ENCODE measurements around the gene PLVAP. TPM values are rescaled to one million over a fixed set of nuclear protein-coding genes. Genes with fewer than 3 reads are reported as not detected.

PLVAP gene
- total RNA-seq, 2 experiments from 2014 or later = not detected

DNA sequence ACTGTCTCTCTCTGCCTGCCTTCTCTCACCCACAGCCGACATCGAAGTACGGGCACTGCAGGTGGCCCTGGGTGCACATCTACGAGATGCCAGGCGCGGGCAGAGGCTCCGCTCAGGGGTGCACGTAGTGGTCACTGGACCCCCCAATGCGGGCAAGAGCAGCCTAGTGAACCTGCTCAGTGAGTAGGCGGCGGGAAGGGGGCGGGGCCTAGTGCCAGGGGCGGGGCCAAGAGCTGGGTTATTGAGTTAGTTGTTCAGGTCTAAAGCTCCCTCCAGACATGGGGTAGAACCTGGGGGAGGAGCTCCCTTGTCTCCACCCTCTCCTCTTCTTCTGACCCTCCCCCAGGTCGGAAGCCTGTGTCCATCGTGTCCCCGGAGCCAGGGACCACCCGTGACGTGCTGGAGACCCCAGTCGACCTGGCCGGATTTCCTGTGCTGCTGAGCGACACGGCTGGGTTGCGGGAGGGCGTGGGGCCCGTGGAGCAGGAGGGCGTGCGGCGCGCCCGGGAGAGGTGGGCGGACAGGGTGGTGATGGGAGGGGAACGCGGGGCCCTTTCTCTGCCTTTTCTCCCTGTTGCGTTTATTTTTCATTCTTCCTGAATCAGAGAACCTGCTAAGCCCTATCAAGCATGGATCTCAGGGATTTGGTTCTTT is 37.9 kb downstream of the PLVAP start:
- CTCF ChIA-PET = interaction anchor here (1.2 to 1.4 kb wide), 2 partner anchors 55 to 56 kb away, joined by 3 read pairs; partner anchors contain the start of gene CCDC194
- DNase-seq (peak; percentile 79), ATAC-seq (no peak)
- H3K36me3 Mint-ChIP-seq (ENCODE audit: low read depth) = peaks cover 9% of the 10 kb centered on the region
- intact Hi-C loops (cut with micrococcal nuclease) = no loop called here
- H3K9me3 Mint-ChIP-seq = no peaks in the 10 kb centered on the region
- TF ChIP-seq, protein P1, sequence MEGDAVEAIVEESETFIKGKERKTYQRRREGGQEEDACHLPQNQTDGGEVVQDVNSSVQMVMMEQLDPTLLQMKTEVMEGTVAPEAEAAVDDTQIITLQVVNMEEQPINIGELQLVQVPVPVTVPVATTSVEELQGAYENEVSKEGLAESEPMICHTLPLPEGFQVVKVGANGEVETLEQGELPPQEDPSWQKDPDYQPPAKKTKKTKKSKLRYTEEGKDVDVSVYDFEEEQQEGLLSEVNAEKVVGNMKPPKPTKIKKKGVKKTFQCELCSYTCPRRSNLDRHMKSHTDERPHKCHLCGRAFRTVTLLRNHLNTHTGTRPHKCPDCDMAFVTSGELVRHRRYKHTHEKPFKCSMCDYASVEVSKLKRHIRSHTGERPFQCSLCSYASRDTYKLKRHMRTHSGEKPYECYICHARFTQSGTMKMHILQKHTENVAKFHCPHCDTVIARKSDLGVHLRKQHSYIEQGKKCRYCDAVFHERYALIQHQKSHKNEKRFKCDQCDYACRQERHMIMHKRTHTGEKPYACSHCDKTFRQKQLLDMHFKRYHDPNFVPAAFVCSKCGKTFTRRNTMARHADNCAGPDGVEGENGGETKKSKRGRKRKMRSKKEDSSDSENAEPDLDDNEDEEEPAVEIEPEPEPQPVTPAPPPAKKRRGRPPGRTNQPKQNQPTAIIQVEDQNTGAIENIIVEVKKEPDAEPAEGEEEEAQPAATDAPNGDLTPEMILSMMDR (IDR thresholded peaks at IDR 0.05) = no peak
- no peaks in the 10 kb centered on the region for H3K27me3 Mint-ChIP-seq
- POLR2A ChIA-PET = interaction anchor here (1.0 to 1.8 kb wide), 4 partner anchors 8 to 66 kb away, joined by 3 to 6 read pairs (median 4); partner anchors contain the start of gene BST2
- peaks cover 26% of the 10 kb centered on the region for H3K4me1 Mint-ChIP-seq (ENCODE audit: low read depth)
- peak overlapping the region; percentile 94 for H3K4me3 Mint-ChIP-seq
- no peak overlapping the region for H3K27ac Mint-ChIP-seq

DNA sequence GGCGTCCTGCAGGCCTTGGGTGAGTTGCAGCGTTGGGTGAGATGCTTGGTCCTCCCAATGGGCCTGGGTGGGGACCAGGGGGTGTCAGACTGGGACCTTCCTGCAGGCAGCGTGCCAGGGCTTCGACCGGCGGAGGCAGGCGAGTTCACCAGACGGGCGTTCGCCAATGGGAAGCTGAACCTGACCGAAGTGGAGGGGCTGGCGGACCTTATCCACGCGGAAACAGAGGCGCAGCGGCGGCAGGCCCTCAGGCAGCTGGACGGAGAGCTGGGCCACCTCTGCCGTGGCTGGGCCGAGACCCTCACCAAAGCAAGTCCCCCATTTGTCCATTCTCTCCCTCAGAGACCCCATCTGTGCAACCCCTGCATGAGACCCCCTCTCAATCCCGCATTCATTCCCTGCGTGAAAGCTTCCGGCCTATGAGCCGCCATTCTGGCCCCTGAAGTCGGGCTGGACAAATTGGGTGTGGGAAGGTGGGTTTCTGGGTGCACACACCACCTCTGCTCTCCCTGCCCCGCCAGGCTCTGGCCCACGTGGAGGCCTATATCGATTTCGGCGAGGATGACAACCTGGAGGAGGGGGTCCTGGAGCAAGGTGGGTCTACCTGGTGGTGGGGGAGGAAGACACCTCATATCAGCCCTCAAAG is 38.6 kb downstream of the PLVAP start:
- ATAC-seq = no peak
- no peak overlapping the region for H3K27ac Mint-ChIP-seq
- peaks cover 7% of the 10 kb centered on the region for H3K36me3 Mint-ChIP-seq (ENCODE audit: low read depth)
- TF ChIP-seq, protein P1 (IDR thresholded peaks at IDR 0.05) = no peak
- H3K4me1 Mint-ChIP-seq (ENCODE audit: low read depth) = peaks cover 30% of the 10 kb centered on the region
- peak overlapping the region; percentile 94 for H3K4me3 Mint-ChIP-seq
- intact Hi-C loops (cut with micrococcal nuclease) = no loop called here
- DNase-seq = no peak
- no peaks in the 10 kb centered on the region for H3K9me3 Mint-ChIP-seq
- CTCF ChIA-PET = interaction anchor here (1.4 kb wide), 1 partner anchor 56 kb away, joined by 3 read pairs; the partner anchor contains the start of gene CCDC194
- H3K27me3 Mint-ChIP-seq = no peaks in the 10 kb centered on the region
- POLR2A ChIA-PET = interaction anchor here (1.0 to 1.8 kb wide), 6 partner anchors 9 to 67 kb away, joined by 3 to 6 read pairs (median 4); partner anchors contain the start of gene BST2

DNA sequence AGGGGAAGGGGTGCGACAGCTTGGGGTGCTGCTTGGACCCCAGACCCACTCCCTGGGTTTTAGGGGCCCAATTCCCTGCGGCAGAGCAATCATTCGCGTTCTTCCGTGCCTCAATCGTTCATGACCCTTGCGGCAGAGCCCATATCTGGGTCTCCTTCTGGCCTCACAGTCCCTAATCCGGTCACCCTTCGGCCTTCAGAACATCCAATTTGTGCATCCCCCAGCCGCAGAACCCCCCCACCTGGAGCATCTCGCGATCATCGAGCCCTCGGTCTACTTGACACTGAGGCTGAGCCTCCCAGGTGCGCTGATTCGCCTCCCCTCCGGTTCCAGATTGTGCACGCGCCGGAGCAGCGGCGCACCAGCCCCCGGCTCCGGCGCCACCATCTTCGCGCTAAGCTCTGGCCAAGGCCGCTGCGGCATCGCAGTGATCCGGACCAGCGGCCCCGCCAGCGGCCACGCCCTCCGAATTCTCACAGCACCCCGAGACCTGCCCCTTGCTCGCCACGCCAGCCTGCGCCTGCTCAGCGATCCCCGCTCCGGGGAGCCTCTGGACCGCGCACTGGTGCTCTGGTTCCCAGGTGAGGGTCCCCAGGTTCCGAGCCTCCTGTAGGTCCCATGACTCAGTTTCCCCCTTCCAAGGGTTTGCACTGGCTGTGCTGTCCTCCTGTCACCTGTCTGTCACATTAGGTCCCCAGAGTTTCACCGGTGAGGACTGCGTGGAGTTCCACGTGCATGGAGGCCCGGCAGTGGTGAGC is 39.3 kb downstream of the PLVAP start:
- ATAC-seq (no peak), DNase-seq (peak; percentile 55)
- H3K4me3 Mint-ChIP-seq = peak overlapping the region; percentile 94
- H3K27me3 Mint-ChIP-seq = no peaks in the 10 kb centered on the region
- POLR2A ChIA-PET = interaction anchor here (1.0 to 1.8 kb wide), 5 partner anchors 30 to 82 kb away, joined by 3 to 5 read pairs (median 3); partner anchors contain the start of gene MVB12A
- H3K27ac Mint-ChIP-seq = peak overlapping the region; percentile 95
- no peaks in the 10 kb centered on the region for H3K9me3 Mint-ChIP-seq
- CTCF ChIA-PET = interaction anchor here (1.4 kb wide), 1 partner anchor 56 kb away, joined by 3 read pairs; the partner anchor contains the start of gene CCDC194
- H3K36me3 Mint-ChIP-seq (ENCODE audit: low read depth) = peaks cover 7% of the 10 kb centered on the region
- TF ChIP-seq, protein P1 (IDR thresholded peaks at IDR 0.05) = no peak
- intact Hi-C loops (cut with micrococcal nuclease) = no loop called here
- H3K4me1 Mint-ChIP-seq (ENCODE audit: low read depth) = peaks cover 34% of the 10 kb centered on the region

- peak within 1 kb of the TSS; percentile 94 for H3K4me3 Mint-ChIP-seq
- H3K36me3 Mint-ChIP-seq (ENCODE audit: low read depth) = peaks cover 7% of the 10 kb centered on the region
- ChIA-PET CTCF (interaction anchor here (2.2 kb wide), 1 partner anchor 9 kb away, joined by 8 read pairs; no protein-coding TSS in a partner anchor), POLR2A (interaction anchor here (1.0 to 1.8 kb wide), 5 partner anchors 29 to 82 kb away, joined by 3 to 5 read pairs (median 3); partner anchors contain the start of gene MVB12A)
- DNase-seq = peak; percentile 100
- H3K4me1 Mint-ChIP-seq (ENCODE audit: low read depth) = peaks cover 37% of the 10 kb centered on the region
- TF ChIP-seq, protein P1 (IDR thresholded peaks at IDR 0.05) = no peak
- no peaks in the 10 kb centered on the region for H3K27me3 Mint-ChIP-seq
- peak; percentile 90 for ATAC-seq
- peak within 1 kb of the TSS; percentile 95 for H3K27ac Mint-ChIP-seq
- intact Hi-C loops (cut with micrococcal nuclease) = no loop called here
- H3K9me3 Mint-ChIP-seq = no peaks in the 10 kb centered on the region
These were observed 40.1 kb downstream of the PLVAP start, which contains the start of gene GTPBP3 for GRCh38 chr19:17336872-17337674. Gene GTPBP3, plus strand, starts transcription at chr19:17337553. Its CDS starts 59 bp downstream, at chr19:17337612.
